HS-27A (cell line): ENCODE data around the gene NDRG4.

Source experiments
- DNase-seq: peaks from one replicate; pipeline ENCODE4 v3.0.0-alpha.2; 2012; ENCODE audit warnings: low read depth, missing footprints

Gene NDRG4

GRCh38 chr16:58495521-58496331 lies 4.2 kb upstream of the NDRG4 start:
- no peak for DNase-seq

- DNase-seq, result no peak
Observed at GRCh38 chr16:58497468-58497867, 2.5 kb upstream of the NDRG4 start.

- DNase-seq, result no peak
Observed at GRCh38 chr16:58497935-58498334, 2.0 kb upstream of the NDRG4 start.

GRCh38 chr16:58498341-58499091 lies 1.4 kb upstream of the NDRG4 start:
- no peak for DNase-seq

- DNase-seq, result no peak
Observed at GRCh38 chr16:58499092-58499511, 841 bp upstream of the NDRG4 start.

- DNase-seq, result no peak
Observed at GRCh38 chr16:58500430-58501241, 693 bp downstream of the NDRG4 start.

GRCh38 chr16:58501242-58502131 lies 1.5 kb downstream of the NDRG4 start:
- DNase-seq, result no peak

GRCh38 chr16:58502217-58502921 lies 2.4 kb downstream of the NDRG4 start:
- no peak for DNase-seq

- DNase-seq, result no peak
Observed at GRCh38 chr16:58503166-58503862, 3.4 kb downstream of the NDRG4 start.

GRCh38 chr16:58503863-58504688 lies 4.1 kb downstream of the NDRG4 start:
- no peak for DNase-seq

- DNase-seq, result no peak
Observed at GRCh38 chr16:58506241-58507194, 6.6 kb downstream of the NDRG4 start.

- no peak for DNase-seq
Observed at GRCh38 chr16:58507195-58507962, 7.4 kb downstream of the NDRG4 start.

GRCh38 chr16:58507963-58508670 lies 8.2 kb downstream of the NDRG4 start:
- no peak for DNase-seq

- no peak for DNase-seq
Observed at GRCh38 chr16:58508671-58509251, 8.8 kb downstream of the NDRG4 start.

GRCh38 chr16:58509256-58510096 lies 9.5 kb downstream of the NDRG4 start:
- no peak for DNase-seq
